HCT116 (cell line): Measurements from ENCODE around the gene CHRNB2. TPM values are rescaled to one million over a fixed set of nuclear protein-coding genes. Genes with fewer than 3 reads are reported as not detected.
A peak's percentile ranks its signal among the peaks of the same experiment; 100 is the strongest.

Experiments
- ATAC-seq: fragments of 200-7000 bp; cut with Tn5 transposase; 2 replicates; pipeline ENCODE4 v1.9.1; 2020; ENCODE audit warnings: mild to moderate bottlenecking, moderate library complexity
- BruUV-seq: library from RNA; stranded (reverse); fragments of 400-500 nt; replicated peaks from 2 replicates; lab custom pipeline; 2021; lab: Mats Ljungman, UMichigan
- CTCF ChIA-PET: fragments of 300-600 bp; sonication (Branson Sonifier 250); formaldehyde crosslinking; loops from one replicate; lab custom pipeline; 2021; ENCODE audit warnings: antibody characterized with exemption; lab: Charles Lee
- POLR2A ChIA-PET: fragments of 300-600, 350-600 bp; sonication (Branson Sonifier 250); formaldehyde crosslinking; loops from one replicate; lab custom pipeline; 2021; ENCODE audit warnings: antibody characterized with exemption; lab: Charles Lee
- RAD21 ChIA-PET, 2 experiments: fragments of 300-600 bp; sonication (Branson Sonifier 250); formaldehyde crosslinking; loops; one replicate each; lab custom pipeline; 2023; ENCODE audit warnings: low total read pairs in 2 of 2; ENCODE audit not compliant: uncharacterized antibody in 2 of 2, unreplicated experiment in 2 of 2, low non-redundant PET in 1 of 2; lab: Charles Lee
- DNase-seq: peaks from one replicate; pipeline ENCODE4 v3.0.0-alpha.2; 2010; ENCODE audit warnings: low read depth, low spot score
- H2AFZ ChIP-seq: fragments of 200-600 bp; shearing (Covaris generic), sonication (generic); 2 replicates; pipeline ENCODE4 v1.6.1; 2017; ENCODE audit warnings: low read depth, mixed run types, mixed read lengths, antibody characterized with exemption, low read length; ENCODE audit not compliant: poor library complexity, severe bottlenecking
- H3K27ac ChIP-seq: 2 replicates; pipeline ENCODE4 v1.5.1; 2012; ENCODE audit warnings: low read depth, low read length
- H3K27me3 ChIP-seq: fragments of 200-600 bp; sonication (generic); 2 replicates; pipeline ENCODE4 v1.6.1; 2016; ENCODE audit warnings: mixed run types, low read length, mixed read lengths; ENCODE audit not compliant: insufficient read depth
- H3K36me3 ChIP-seq, 2 experiments: fragments of 200-500 bp in 1 of 2; fragments of 200-600 bp in 1 of 2; sonication (Bioruptor generic) in 1 of 2; sonication (generic) in 1 of 2; 2 replicates each; pipeline versions ENCODE4 v1.5.1 to v1.6.1; 2014 to 2016; ENCODE audit warnings: low read length in 2 of 2, inconsistent platforms in 1 of 2, mixed read lengths in 1 of 2, mixed run types in 1 of 2; ENCODE audit not compliant: insufficient read depth in 2 of 2, control insufficient read depth in 1 of 2
- H3K4me1 ChIP-seq, 2 experiments: fragments of 200-600 bp in 1 of 2; sonication (generic) in 1 of 2; 2 replicates each; pipeline versions ENCODE4 v1.5.1 to v1.6.1; 2012 to 2017; ENCODE audit warnings: low read length in 2 of 2, inconsistent platforms in 1 of 2, mild to moderate bottlenecking in 1 of 2, mixed read lengths in 1 of 2, mixed run types in 1 of 2, moderate library complexity in 1 of 2; ENCODE audit not compliant: insufficient read depth in 2 of 2, control insufficient read depth in 1 of 2
- H3K4me2 ChIP-seq: fragments of 200-600 bp; sonication (generic); 2 replicates; pipeline ENCODE4 v1.6.1; 2017; ENCODE audit warnings: mixed run types, low read length, mixed read lengths
- H3K4me3 ChIP-seq, 2 experiments: fragments of 200-600 bp in 1 of 2; sonication (generic) in 1 of 2; replicated peaks in 1 of 2; 2 replicates each; pipeline ENCODE4 v1.5.1; 2011 to 2016; ENCODE audit warnings: low read length in 2 of 2, control low read depth in 1 of 2, low read depth in 1 of 2, mild to moderate bottlenecking in 1 of 2, mixed read lengths in 1 of 2, mixed run types in 1 of 2
- H3K79me2 ChIP-seq: fragments of 200-600 bp; sonication (generic); 2 replicates; pipeline ENCODE4 v1.6.1; 2017; ENCODE audit warnings: mild to moderate bottlenecking, mixed run types, low read length, moderate library complexity, mixed read lengths; ENCODE audit not compliant: insufficient read depth
- H3K9ac ChIP-seq: fragments of 200-600 bp; sonication (generic); 2 replicates; pipeline ENCODE4 v1.6.1; 2016; ENCODE audit warnings: low read length, mixed read lengths
- H3K9me2 ChIP-seq: fragments of 200-600 bp; sonication (generic), shearing (Covaris generic); 2 replicates; pipeline ENCODE4 v1.6.1; 2017; ENCODE audit warnings: mixed run types, mild to moderate bottlenecking, moderate library complexity; ENCODE audit not compliant: insufficient read depth
- H3K9me3 ChIP-seq, 2 experiments: fragments of 200-500 bp in 1 of 2; fragments of 200-600 bp in 1 of 2; sonication (Bioruptor generic) in 1 of 2; sonication (generic) in 1 of 2; 2 replicates each; pipeline ENCODE4 v1.6.1; 2014 to 2017; ENCODE audit warnings: low read length in 2 of 2, mixed read lengths in 2 of 2, inconsistent platforms in 1 of 2, low read depth in 1 of 2, mild to moderate bottlenecking in 1 of 2, mixed run types in 1 of 2, moderate library complexity in 1 of 2; ENCODE audit not compliant: control insufficient read depth in 1 of 2, insufficient read depth in 1 of 2
- H4K20me1 ChIP-seq: fragments of 200-600 bp; sonication (generic), shearing (Covaris generic); 2 replicates; pipeline ENCODE4 v1.6.1; 2017; ENCODE audit warnings: mixed run types, mild to moderate bottlenecking, moderate library complexity; ENCODE audit not compliant: insufficient read depth
- ATF3 ChIP-seq: IDR thresholded peaks from 2 replicates; pipeline ENCODE4 v1.6.1; 2012
- ELF1 ChIP-seq: IDR thresholded peaks from 2 replicates; pipeline ENCODE4 v1.6.1; 2012; ENCODE audit warnings: low read depth, borderline replicate concordance
- EZH2phosphoT487 ChIP-seq: fragments of 200-600 bp; IDR thresholded peaks from 2 replicates; pipeline ENCODE4 v1.6.1; 2018; ENCODE audit warnings: antibody characterized with exemption, borderline replicate concordance
- JUND ChIP-seq: IDR thresholded peaks from 2 replicates; pipeline ENCODE4 v1.6.1; 2012
- POLR2AphosphoS5 ChIP-seq: IDR thresholded peaks from 2 replicates; pipeline ENCODE4 v1.6.1; 2011; ENCODE audit warnings: mild to moderate bottlenecking, low read depth, low read length, moderate library complexity
- REST ChIP-seq: IDR thresholded peaks from 2 replicates; pipeline ENCODE4 v1.6.1; 2012; ENCODE audit warnings: low read depth
- SIN3A ChIP-seq: IDR thresholded peaks from 2 replicates; pipeline ENCODE4 v1.6.1; 2012; ENCODE audit warnings: low read depth
- SP1 ChIP-seq: IDR thresholded peaks from 2 replicates; pipeline ENCODE4 v1.6.1; 2012; ENCODE audit warnings: low read depth
- SRF ChIP-seq: IDR thresholded peaks from 2 replicates; pipeline ENCODE4 v1.6.1; 2012; ENCODE audit warnings: low read depth
- TCF7L2 ChIP-seq: IDR thresholded peaks from 2 replicates; pipeline ENCODE4 v1.7.0; 2011; ENCODE audit warnings: borderline replicate concordance, inconsistent platforms; ENCODE audit not compliant: insufficient read depth, insufficient read length; ENCODE audit errors: extremely low read depth
- YY1 ChIP-seq: IDR thresholded peaks from 2 replicates; pipeline ENCODE4 v1.6.1; 2011; ENCODE audit warnings: low read length, low read depth, moderate library complexity, mild to moderate bottlenecking; ENCODE audit not compliant: insufficient replicate concordance; ENCODE audit errors: extremely low read depth
- ZNF274 ChIP-seq: fragments of 200-500 bp; sonication (Bioruptor generic); IDR thresholded peaks from 2 replicates; pipeline ENCODE4 v1.6.1; 2014; ENCODE audit warnings: mild to moderate bottlenecking, low read depth, low read length, inconsistent platforms
- intact Hi-C: fragments of 100-400 bp; cut with micrococcal nuclease; formaldehyde crosslinking; loops from 2 replicates; pipeline ENCODE4 v1.10.0; 2022
- total RNA-seq: library from RNA; stranded (reverse); gene quantifications from one replicate; pipeline ENCODE4 v1.2.1, GENCODE V29; 2021; ENCODE audit not compliant: unreplicated experiment

Gene CHRNB2
- total RNA-seq, 1 experiment from 2014 or later = not detected

- Histone ChIP-seq H3K4me1 (no peaks in the 10 kb centered on the region), H2AFZ (no peak overlapping the region), H3K79me2 (no peaks in the 10 kb centered on the region), H4K20me1 (no peaks in the 10 kb centered on the region), H3K27ac (no peak overlapping the region), H3K27me3 (no peaks in the 10 kb centered on the region), H3K36me3 (peaks cover 13 to 23% of the 10 kb centered on the region in 2 experiments; a peak in 3 of 4 replicates), H3K9me3 (no peaks in the 10 kb centered on the region), H3K4me3 (no peak overlapping the region), H3K9me2 (no peaks in the 10 kb centered on the region), H3K9ac (no peak overlapping the region), H3K4me2 (no peak overlapping the region)
- DNase-seq (no peak), ATAC-seq (no peak)
- no TSS peak for BruUV-seq
- ChIA-PET RAD21 (no interaction called here), POLR2A (no interaction called here), CTCF (interaction anchor here (1.9 kb wide), 1 partner anchor 16 kb away, joined by 5 read pairs; no protein-coding TSS in a partner anchor)
- TF ChIP-seq ZNF274 (no peak), POLR2AphosphoS5 (0 out of 2 replicates have a peak, but pooled peaks have one; percentile 25)
- intact Hi-C loops = no loop called here
Observed at GRCh38 chr1:154575951-154576566, 8.5 kb downstream of the CHRNB2 start.

GRCh38 chr1:154577346-154578057, 9.9 kb downstream of the CHRNB2 start:
- BruUV-seq = no TSS peak
- Histone ChIP-seq H3K27me3 (no peaks in the 10 kb centered on the region), H3K4me1 (no peaks in the 10 kb centered on the region), H2AFZ (no peak overlapping the region), H3K79me2 (no peaks in the 10 kb centered on the region), H3K9me3 (no peaks in the 10 kb centered on the region), H3K9ac (no peak overlapping the region), H3K36me3 (peaks cover 20 to 32% of the 10 kb centered on the region in 2 experiments; a peak in 3 of 4 replicates), H3K4me3 (no peak overlapping the region), H3K9me2 (no peaks in the 10 kb centered on the region), H4K20me1 (no peaks in the 10 kb centered on the region), H3K27ac (no peak overlapping the region), H3K4me2 (no peak overlapping the region)
- intact Hi-C loops = no loop called here
- RAD21 ChIA-PET = no interaction called here
- POLR2A ChIA-PET = no interaction called here
- CTCF ChIA-PET = no interaction called here
- ATAC-seq = no peak
- no peak for DNase-seq
- TF ChIP-seq REST (no peak), SRF (no peak), ZNF274 (no peak), EZH2phosphoT487 (no peak), ATF3 (no peak), JUND (no peak), SIN3A (no peak), ELF1 (no peak), YY1 (no peak), SP1 (no peak), TCF7L2 (no peak)
